Upper lobe of left lung (tissue), 4 donors: ENCODE results near the gene EIF1AX.
"Not testable (repeated sequence)": the region's sequence is repeated elsewhere in the genome, so short reads cannot be mapped to it uniquely, and the experiment has no call there.

Experiments
- CTCF ChIP-seq, 6 experiments: fragments of 450-650 bp in 4 of 6; fragments of 200-600 bp in 2 of 6; sonication (generic) in 2 of 6; IDR thresholded peaks; one replicate each; pipeline ENCODE4 v1.5.1; 2016 to 2019; ENCODE audit warnings: antibody characterized with exemption in 6 of 6
- POLR2AphosphoS5 ChIP-seq, 2 donors: sonication (generic); formaldehyde crosslinking; IDR thresholded peaks; one replicate each; pipeline ENCODE4 v1.5.1; 2017; ENCODE audit warnings: antibody characterized with exemption in 2 of 2

DNA sequence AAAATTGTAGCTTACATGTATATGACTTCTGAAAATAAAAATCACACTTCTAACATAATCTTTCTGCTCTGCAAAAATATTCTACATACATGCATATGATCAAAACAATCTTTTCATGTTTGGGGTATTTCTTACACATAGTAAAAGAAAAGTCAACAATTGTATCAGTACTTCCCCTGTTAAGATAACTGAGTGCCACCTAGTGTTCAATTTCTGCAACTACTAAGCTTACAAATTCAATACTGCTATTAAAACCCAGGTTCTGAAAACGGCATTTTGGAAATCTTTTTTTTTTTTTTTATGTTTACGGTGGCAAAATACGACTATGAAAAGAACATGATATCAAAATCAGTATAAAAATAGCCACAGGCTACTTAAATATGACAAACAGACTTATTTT, 14.2 kb downstream of the EIF1AX start:
- not testable (repeated sequence) for TF ChIP-seq CTCF, POLR2AphosphoS5 (IDR thresholded peaks at IDR 0.05)
